Spinal cord (tissue), 10 donors: ENCODE data around the gene RIOX2. TPM values are rescaled to one million over a fixed set of nuclear protein-coding genes. Genes with fewer than 3 reads are reported as not detected.

Source experiments
- DNase-seq, 6 donors: peaks; one replicate each; pipeline versions ENCODE4 v3.0.0 to v3.0.0-alpha.2; 2013 to 2015; ENCODE audit warnings: low spot score in 6 of 6, low read depth in 4 of 6
- H3K27ac ChIP-seq: one replicate; pipeline ENCODE4 v1.5.1; 2013; ENCODE audit warnings: low read depth, low read length, control low read depth
- H3K27me3 ChIP-seq: one replicate; pipeline ENCODE4 v1.6.1; 2013; ENCODE audit warnings: low read length; ENCODE audit not compliant: control insufficient read depth, insufficient read depth
- H3K36me3 ChIP-seq: one replicate; pipeline ENCODE4 v1.6.1; 2013; ENCODE audit warnings: low read length; ENCODE audit not compliant: control insufficient read depth, insufficient read depth
- H3K4me1 ChIP-seq: one replicate; pipeline ENCODE4 v1.6.1; 2013; ENCODE audit warnings: low read length; ENCODE audit not compliant: control insufficient read depth, insufficient read depth
- H3K4me3 ChIP-seq: one replicate; pipeline ENCODE4 v1.5.1; 2013; ENCODE audit warnings: low read depth, low read length, control low read depth
- H3K9me3 ChIP-seq: one replicate; pipeline ENCODE4 v1.6.1; 2013; ENCODE audit warnings: low read length; ENCODE audit not compliant: control insufficient read depth, insufficient read depth
- WGBS: methylation state at CpG from one replicate; pipeline ENCODE4 v1.1.5; 2013; ENCODE audit warnings: missing lambda C conversion rate; ENCODE audit not compliant: insufficient coverage; 5-methylcytosine and 5-hydroxymethylcytosine counted together
- polyA plus RNA-seq, 2 donors: library from polyadenylated mRNA; unstranded; fragments of 120-200 nt; gene quantifications; one replicate each; pipeline ENCODE4 v1.2.1, GENCODE V29; 2013; ENCODE audit not compliant: insufficient read length in 2 of 2
- total RNA-seq, 2 donors: library from RNA; depleted of rRNA in 1 of 2; stranded (reverse); fragments of 120-200 nt in 1 of 2; fragments of >200 nt in 1 of 2; gene quantifications; one replicate each; pipeline versions ENCODE4 v1.2.3 to v1.2.4, GENCODE V29; 2013 to 2014
- donor health status: healthy.

Gene RIOX2
- total and polyA plus RNA-seq, 4 donors, result 25.3 to 41.2 (median 34.3) TPM

- H3K4me3 ChIP-seq, result no peak overlapping the region
- H3K36me3 ChIP-seq, result no peaks in the 10 kb centered on the region
- H3K27me3 ChIP-seq, result no peaks in the 10 kb centered on the region
- H3K9me3 ChIP-seq, result no peaks in the 10 kb centered on the region
- DNase-seq, result no peak
- H3K4me1 ChIP-seq, result no peaks in the 10 kb centered on the region
- no peak overlapping the region for H3K27ac ChIP-seq
- 100% methylated on average over 1 of the region's 2 CpGs for WGBS
These were observed 20.4 kb upstream of the RIOX2 start for GRCh38 chr3:97992547-97993173.

- DNase-seq, result peak in 1 of 6 donors; percentile 44
- Histone ChIP-seq H3K36me3 (no peaks in the 10 kb centered on the region), H3K9me3 (no peaks in the 10 kb centered on the region), H3K4me1 (no peaks in the 10 kb centered on the region), H3K27me3 (no peaks in the 10 kb centered on the region), H3K27ac (no peak overlapping the region), H3K4me3 (no peak overlapping the region)
- WGBS, result 47% methylated on average over 5 of the region's 5 CpGs
These were observed 19.1 kb upstream of the RIOX2 start for GRCh38 chr3:97991293-97991682.

- Histone ChIP-seq H3K4me1 (no peaks in the 10 kb centered on the region), H3K36me3 (no peaks in the 10 kb centered on the region), H3K4me3 (no peak overlapping the region), H3K9me3 (no peaks in the 10 kb centered on the region), H3K27me3 (no peaks in the 10 kb centered on the region), H3K27ac (no peak overlapping the region)
- no CpG with 5 or more reads among the region's 2 CpGs for WGBS
- no peak for DNase-seq
These were observed 18.5 kb upstream of the RIOX2 start for GRCh38 chr3:97990624-97991292.

- no peak for DNase-seq
- H3K36me3 ChIP-seq, result no peaks in the 10 kb centered on the region
- H3K27ac ChIP-seq, result no peak overlapping the region
- H3K4me1 ChIP-seq, result no peaks in the 10 kb centered on the region
- no peak overlapping the region for H3K4me3 ChIP-seq
- no peaks in the 10 kb centered on the region for H3K9me3 ChIP-seq
- WGBS, result 98% methylated on average over 3 of the region's 3 CpGs
- no peaks in the 10 kb centered on the region for H3K27me3 ChIP-seq
These were observed 16.7 kb upstream of the RIOX2 start for GRCh38 chr3:97988784-97989568.

- no peaks in the 10 kb centered on the region for H3K4me1 ChIP-seq
- no peaks in the 10 kb centered on the region for H3K36me3 ChIP-seq
- no peak overlapping the region for H3K4me3 ChIP-seq
- no peaks in the 10 kb centered on the region for H3K9me3 ChIP-seq
- no peak for DNase-seq
- no peak overlapping the region for H3K27ac ChIP-seq
- no CpG with 5 or more reads among the region's 2 CpGs for WGBS
- no peaks in the 10 kb centered on the region for H3K27me3 ChIP-seq
These were observed 15.1 kb upstream of the RIOX2 start for GRCh38 chr3:97987306-97987705.

GRCh38 chr3:97983933-97984491, 11.8 kb upstream of the RIOX2 start:
- Histone ChIP-seq H3K27ac (peak overlapping the region; percentile 30), H3K36me3 (no peaks in the 10 kb centered on the region), H3K27me3 (no peaks in the 10 kb centered on the region), H3K4me3 (no peak overlapping the region), H3K9me3 (no peaks in the 10 kb centered on the region), H3K4me1 (peaks cover 3% of the 10 kb centered on the region)
- no CpG with 5 or more reads among the region's 2 CpGs for WGBS
- DNase-seq, result peak in 2 of 6 donors; percentile 68 to 86

GRCh38 chr3:97981886-97982285, 9.7 kb upstream of the RIOX2 start:
- Histone ChIP-seq H3K4me3 (no peak overlapping the region), H3K36me3 (no peaks in the 10 kb centered on the region), H3K27me3 (no peaks in the 10 kb centered on the region), H3K27ac (no peak overlapping the region), H3K9me3 (no peaks in the 10 kb centered on the region), H3K4me1 (peaks cover 3% of the 10 kb centered on the region)
- no CpG with 5 or more reads among the region's 3 CpGs for WGBS
- DNase-seq, result no peak

- H3K4me3 ChIP-seq, result no peak overlapping the region
- 57% methylated on average over 3 of the region's 3 CpGs for WGBS
- no peaks in the 10 kb centered on the region for H3K27me3 ChIP-seq
- H3K4me1 ChIP-seq, result peaks cover 3% of the 10 kb centered on the region
- H3K9me3 ChIP-seq, result no peaks in the 10 kb centered on the region
- peak in 2 of 6 donors; percentile 48 to 56 for DNase-seq
- no peak overlapping the region for H3K27ac ChIP-seq
- no peaks in the 10 kb centered on the region for H3K36me3 ChIP-seq
These were observed 7.4 kb upstream of the RIOX2 start for GRCh38 chr3:97979610-97980009.

GRCh38 chr3:97975466-97975865, 3.2 kb upstream of the RIOX2 start:
- no peak overlapping the region for H3K4me3 ChIP-seq
- no peaks in the 10 kb centered on the region for H3K9me3 ChIP-seq
- no CpG with 5 or more reads among the region's 1 CpG for WGBS
- DNase-seq, result no peak
- no peaks in the 10 kb centered on the region for H3K27me3 ChIP-seq
- peaks cover 11% of the 10 kb centered on the region for H3K4me1 ChIP-seq
- H3K36me3 ChIP-seq, result no peaks in the 10 kb centered on the region
- H3K27ac ChIP-seq, result no peak overlapping the region
